GM18517 (cell line): ENCODE data around the gene ARHGAP6.

Source experiments
- ATAC-seq: cut with Tn5 transposase; IDR thresholded peaks from one replicate; pipeline ENCODE4 v1.9.1; 2021; ENCODE audit warnings: mild to moderate bottlenecking, moderate library complexity; ENCODE audit not compliant: unreplicated experiment

The ARHGAP6 gene

GRCh38 chrX:11407331-11408108 lies 258.2 kb downstream of the ARHGAP6 start:
- no peak for ATAC-seq

- ATAC-seq = no peak
These were observed 259.5 kb downstream of the ARHGAP6 start for GRCh38 chrX:11406109-11406765.

- ATAC-seq = no peak
These were observed 262.1 kb downstream of the ARHGAP6 start for GRCh38 chrX:11403631-11404030.

- ATAC-seq = no peak
These were observed 263.8 kb downstream of the ARHGAP6 start for GRCh38 chrX:11401966-11402365.

- ATAC-seq = no peak
These were observed 266.1 kb downstream of the ARHGAP6 start for GRCh38 chrX:11399489-11400094.

- ATAC-seq = no peak
These were observed 266.9 kb downstream of the ARHGAP6 start for GRCh38 chrX:11398785-11399184.

GRCh38 chrX:11398139-11398538 lies 267.6 kb downstream of the ARHGAP6 start:
- ATAC-seq = no peak

- ATAC-seq = peak; percentile 79
These were observed 268.0 kb downstream of the ARHGAP6 start for GRCh38 chrX:11397680-11398079.

GRCh38 chrX:11395859-11396258 lies 269.9 kb downstream of the ARHGAP6 start:
- ATAC-seq = no peak

- ATAC-seq = no peak
These were observed 271.6 kb downstream of the ARHGAP6 start for GRCh38 chrX:11393949-11394654.

GRCh38 chrX:11386812-11387211 lies 278.9 kb downstream of the ARHGAP6 start:
- no peak for ATAC-seq

- ATAC-seq = no peak
These were observed 279.7 kb downstream of the ARHGAP6 start for GRCh38 chrX:11386001-11386523.

GRCh38 chrX:11382930-11383329 lies 282.8 kb downstream of the ARHGAP6 start:
- ATAC-seq = no peak

- ATAC-seq = peak; percentile 94
These were observed 284.3 kb downstream of the ARHGAP6 start for GRCh38 chrX:11381464-11381863.

GRCh38 chrX:11380187-11380844 lies 285.4 kb downstream of the ARHGAP6 start:
- ATAC-seq = no peak

- ATAC-seq = no peak
These were observed 289.6 kb downstream of the ARHGAP6 start for GRCh38 chrX:11376163-11376562.

GRCh38 chrX:11375614-11376119 lies 290.1 kb downstream of the ARHGAP6 start:
- ATAC-seq = no peak

- no peak for ATAC-seq
These were observed 291.1 kb downstream of the ARHGAP6 start for GRCh38 chrX:11374570-11374969.

- ATAC-seq = no peak
These were observed 294.6 kb downstream of the ARHGAP6 start for GRCh38 chrX:11371106-11371505.
